ENCODE data around the gene IL17RA.

Gene IL17RA

GRCh38 chr22:17114898-17115235 is 30.1 kb downstream of the IL17RA start:
- in situ Hi-C loops (cut with MboI; ENCODE audit: low sequenced_read_pairs, unreplicated experiment): no loop called here
- DNase-seq (ENCODE audit: low spot score): no peak
- TF ChIP-seq CTCF (IDR thresholded peaks at IDR 0.05; ENCODE audit: borderline replicate concordance, control extremely low read depth, extremely low read depth, insufficient read depth, missing control alignments): no peak

GRCh38 chr22:17115236-17115635 is 30.4 kb downstream of the IL17RA start:
- in situ Hi-C loops (cut with MboI; ENCODE audit: low sequenced_read_pairs, unreplicated experiment): no loop called here
- DNase-seq (ENCODE audit: low spot score): no peak
- TF ChIP-seq CTCF (IDR thresholded peaks at IDR 0.05; ENCODE audit: borderline replicate concordance, control extremely low read depth, extremely low read depth, insufficient read depth, missing control alignments): no peak

- in situ Hi-C loops (cut with MboI; ENCODE audit: low sequenced_read_pairs, unreplicated experiment): no loop called here
- TF ChIP-seq CTCF (IDR thresholded peaks at IDR 0.05; ENCODE audit: borderline replicate concordance, control extremely low read depth, extremely low read depth, insufficient read depth, missing control alignments): no peak
- no peak for DNase-seq (ENCODE audit: low spot score)
Observed at GRCh38 chr22:17115945-17116565, 31.3 kb downstream of the IL17RA start.

GRCh38 chr22:17116572-17117330 is 32.0 kb downstream of the IL17RA start:
- in situ Hi-C loops (cut with MboI; ENCODE audit: low sequenced_read_pairs, unreplicated experiment): no loop called here

GRCh38 chr22:17117400-17117799 is 32.6 kb downstream of the IL17RA start:
- no peak for TF ChIP-seq CTCF (IDR thresholded peaks at IDR 0.05; ENCODE audit: borderline replicate concordance, control extremely low read depth, extremely low read depth, insufficient read depth, missing control alignments)
- no peak for DNase-seq (ENCODE audit: low spot score)
- in situ Hi-C loops (cut with MboI; ENCODE audit: low sequenced_read_pairs, unreplicated experiment): no loop called here

More at GRCh38 chr22:17116572-17117330, 32.0 kb downstream of the IL17RA start:
- no peak for DNase-seq (ENCODE audit: low spot score)
- TF ChIP-seq CTCF (IDR thresholded peaks at IDR 0.05; ENCODE audit: borderline replicate concordance, control extremely low read depth, extremely low read depth, insufficient read depth, missing control alignments): no peak

GRCh38 chr22:17117890-17118289 is 33.1 kb downstream of the IL17RA start:
- DNase-seq (ENCODE audit: low spot score): no peak
- TF ChIP-seq CTCF (IDR thresholded peaks at IDR 0.05; ENCODE audit: borderline replicate concordance, control extremely low read depth, extremely low read depth, insufficient read depth, missing control alignments): no peak
- in situ Hi-C loops (cut with MboI; ENCODE audit: low sequenced_read_pairs, unreplicated experiment): no loop called here
